HG02840 (cell line): Measurements from ENCODE around the gene RBBP8.
"Not testable (repeated sequence)": the region's sequence is repeated elsewhere in the genome, so short reads cannot be mapped to it uniquely, and the experiment has no call there.

ENCODE experiments used
- ATAC-seq: cut with Tn5 transposase; IDR thresholded peaks from one replicate; pipeline ENCODE4 v1.9.1; 2021; ENCODE audit warnings: mild to moderate bottlenecking, moderate library complexity, moderate number of reproducible peaks; ENCODE audit not compliant: unreplicated experiment, low FRiP score

The RBBP8 gene

GRCh38 chr18:22939649-22940048 lies 6.5 kb downstream of the RBBP8 start:
- no peak for ATAC-seq

- no peak for ATAC-seq
Observed at GRCh38 chr18:22943847-22944246, 10.7 kb downstream of the RBBP8 start.

GRCh38 chr18:22946217-22946616 lies 13.1 kb downstream of the RBBP8 start:
- ATAC-seq = peak; percentile 49

- ATAC-seq = no peak
Observed at GRCh38 chr18:22946846-22947245, 13.7 kb downstream of the RBBP8 start.

- no peak for ATAC-seq
Observed at GRCh38 chr18:22951823-22952222, 18.7 kb downstream of the RBBP8 start.

GRCh38 chr18:22952525-22952924 lies 19.4 kb downstream of the RBBP8 start:
- ATAC-seq = no peak

- not testable (repeated sequence) for ATAC-seq
Observed at GRCh38 chr18:22953982-22954381, 20.9 kb downstream of the RBBP8 start.

GRCh38 chr18:22956226-22956625 lies 23.1 kb downstream of the RBBP8 start:
- ATAC-seq = no peak

GRCh38 chr18:22961156-22961555 lies 28.0 kb downstream of the RBBP8 start:
- ATAC-seq = no peak

- ATAC-seq = no peak
Observed at GRCh38 chr18:22962004-22962403, 28.9 kb downstream of the RBBP8 start.

GRCh38 chr18:22964116-22964515 lies 31.0 kb downstream of the RBBP8 start:
- no peak for ATAC-seq

- ATAC-seq = no peak
Observed at GRCh38 chr18:22964722-22965121, 31.6 kb downstream of the RBBP8 start.

GRCh38 chr18:22971038-22971437 lies 37.9 kb downstream of the RBBP8 start:
- no peak for ATAC-seq

GRCh38 chr18:22974001-22974400 lies 40.9 kb downstream of the RBBP8 start:
- ATAC-seq = no peak

- ATAC-seq = no peak
Observed at GRCh38 chr18:22974707-22975106, 41.6 kb downstream of the RBBP8 start.

- no peak for ATAC-seq
Observed at GRCh38 chr18:22975508-22975907, 42.4 kb downstream of the RBBP8 start.

- ATAC-seq = no peak
Observed at GRCh38 chr18:22977847-22978701, 44.9 kb downstream of the RBBP8 start.

GRCh38 chr18:22980394-22980793 lies 47.3 kb downstream of the RBBP8 start:
- no peak for ATAC-seq

GRCh38 chr18:22981274-22982133 lies 48.4 kb downstream of the RBBP8 start:
- no peak for ATAC-seq

- ATAC-seq = no peak
Observed at GRCh38 chr18:22983175-22983574, 50.0 kb downstream of the RBBP8 start.

GRCh38 chr18:22985250-22985649 lies 52.1 kb downstream of the RBBP8 start:
- ATAC-seq = no peak
